Effector memory CD4-positive, alpha-beta T cell (primary cell): ENCODE measurements around the gene SULT1C3.

Experiments used
- DNase-seq, 3 donors: peaks; one replicate each; pipeline ENCODE4 v3.0.0-alpha.2; 2020
- H3K27ac ChIP-seq: 2 replicates; pipeline ENCODE4 v1.7.0; 2013; ENCODE audit warnings: mild to moderate bottlenecking, low read length, moderate library complexity; ENCODE audit not compliant: insufficient read depth, poor library complexity, severe bottlenecking
- H3K27me3 ChIP-seq: replicated peaks from 2 replicates; pipeline ENCODE4 v1.7.0; 2013; ENCODE audit warnings: mild to moderate bottlenecking, low read length; ENCODE audit not compliant: insufficient read depth, control insufficient read depth, poor library complexity, severe bottlenecking
- H3K36me3 ChIP-seq: 2 replicates; pipeline ENCODE4 v1.7.0; 2013; ENCODE audit warnings: mild to moderate bottlenecking, low read length, moderate library complexity; ENCODE audit not compliant: control insufficient read depth, insufficient read depth
- H3K4me1 ChIP-seq: 2 replicates; pipeline ENCODE4 v1.7.0; 2013; ENCODE audit warnings: low read length, mild to moderate bottlenecking; ENCODE audit not compliant: control insufficient read depth, insufficient read depth, poor library complexity, severe bottlenecking
- H3K4me3 ChIP-seq: 2 replicates; pipeline ENCODE4 v1.7.0; 2013; ENCODE audit warnings: low read length, low read depth, mild to moderate bottlenecking; ENCODE audit not compliant: insufficient read depth, poor library complexity, severe bottlenecking
- H3K9me3 ChIP-seq: 2 replicates; pipeline ENCODE4 v1.7.0; 2013; ENCODE audit warnings: mild to moderate bottlenecking, low read length, moderate library complexity; ENCODE audit not compliant: control insufficient read depth

SULT1C3 gene

DNA sequence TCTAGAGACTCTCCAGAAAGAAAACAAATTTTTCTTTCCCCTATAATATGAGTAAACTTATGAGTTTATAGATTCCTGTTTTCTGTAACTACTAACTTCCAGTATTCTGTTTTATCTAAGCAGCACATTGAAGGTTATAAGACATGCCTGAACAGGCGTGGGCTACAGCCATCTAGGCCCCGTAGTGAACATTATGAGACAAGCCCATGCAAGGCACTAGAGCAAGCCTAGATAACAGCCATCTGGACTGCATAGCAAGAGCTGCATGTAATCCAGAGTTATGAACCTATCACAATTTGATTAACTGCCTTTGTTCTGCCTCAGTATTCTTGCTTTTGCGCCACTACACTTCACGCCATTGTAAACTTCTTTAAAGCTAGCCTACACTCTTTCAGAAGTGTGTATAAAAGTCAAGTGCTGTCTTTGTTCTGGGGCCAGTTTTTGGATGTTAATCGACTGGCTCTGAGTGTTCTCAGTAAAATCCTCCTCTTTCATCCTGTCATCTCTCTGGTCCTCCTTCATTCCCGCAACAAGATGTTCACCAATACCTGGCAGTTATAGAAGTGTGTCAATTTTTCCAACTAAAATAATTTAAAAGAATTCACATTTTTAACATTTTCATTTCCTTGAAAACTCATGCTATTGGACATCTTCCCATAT, 3.0 kb upstream of the SULT1C3 start:
- H3K36me3 ChIP-seq = no peaks in the 10 kb centered on the region
- no peak overlapping the region for H3K4me3 ChIP-seq
- H3K27ac ChIP-seq = no peak overlapping the region
- no peak for DNase-seq
- H3K9me3 ChIP-seq = no peaks in the 10 kb centered on the region
- H3K4me1 ChIP-seq = no peaks in the 10 kb centered on the region
- H3K27me3 ChIP-seq = no peaks in the 10 kb centered on the region

DNA sequence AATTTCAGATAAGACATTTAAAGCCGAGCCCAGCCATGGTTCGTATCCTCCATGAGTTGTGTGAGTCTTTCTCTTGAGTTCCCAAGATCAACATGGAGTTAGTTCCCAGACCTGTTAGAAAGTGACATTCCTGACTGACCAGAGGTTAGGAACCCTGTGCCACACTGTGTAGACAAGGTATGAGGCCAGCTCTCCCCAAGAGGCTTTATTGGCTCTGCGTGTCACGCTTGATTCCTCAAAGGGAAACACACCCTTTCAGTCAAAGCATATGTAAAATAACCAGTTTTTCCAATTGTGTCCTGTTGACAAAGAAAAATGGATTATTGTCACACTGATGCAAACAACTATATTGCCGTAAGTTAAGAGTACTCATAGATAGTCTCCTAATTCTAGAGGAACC, 1.2 kb downstream of the SULT1C3 start:
- H3K27me3 ChIP-seq = no peaks in the 10 kb centered on the region
- H3K4me1 ChIP-seq = no peaks in the 10 kb centered on the region
- no peak overlapping the region for H3K27ac ChIP-seq
- no peak overlapping the region for H3K4me3 ChIP-seq
- H3K9me3 ChIP-seq = no peaks in the 10 kb centered on the region
- DNase-seq = no peak
- H3K36me3 ChIP-seq = no peaks in the 10 kb centered on the region

DNA sequence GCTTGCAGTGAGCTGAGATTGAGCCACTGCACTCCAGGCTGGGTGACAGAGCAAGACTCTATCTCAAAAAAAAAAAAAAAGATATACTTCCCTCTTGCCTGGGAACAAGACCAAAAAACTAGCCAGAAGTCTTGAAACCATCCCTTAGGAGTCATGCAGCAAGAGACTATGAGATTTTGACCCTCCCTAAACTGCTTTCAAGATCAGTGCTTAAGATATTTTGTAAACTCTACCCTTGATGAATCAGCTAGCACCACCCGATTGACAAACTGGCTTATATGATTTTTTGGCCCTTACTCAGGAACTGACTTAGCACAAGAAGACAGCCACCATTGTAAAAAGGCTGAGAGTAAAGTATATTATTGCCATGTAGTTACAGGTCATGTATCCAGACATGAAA, 3.8 kb downstream of the SULT1C3 start:
- no peaks in the 10 kb centered on the region for H3K4me1 ChIP-seq
- no peaks in the 10 kb centered on the region for H3K27me3 ChIP-seq
- H3K9me3 ChIP-seq = no peaks in the 10 kb centered on the region
- DNase-seq = no peak
- no peak overlapping the region for H3K27ac ChIP-seq
- no peaks in the 10 kb centered on the region for H3K36me3 ChIP-seq
- H3K4me3 ChIP-seq = no peak overlapping the region

DNA sequence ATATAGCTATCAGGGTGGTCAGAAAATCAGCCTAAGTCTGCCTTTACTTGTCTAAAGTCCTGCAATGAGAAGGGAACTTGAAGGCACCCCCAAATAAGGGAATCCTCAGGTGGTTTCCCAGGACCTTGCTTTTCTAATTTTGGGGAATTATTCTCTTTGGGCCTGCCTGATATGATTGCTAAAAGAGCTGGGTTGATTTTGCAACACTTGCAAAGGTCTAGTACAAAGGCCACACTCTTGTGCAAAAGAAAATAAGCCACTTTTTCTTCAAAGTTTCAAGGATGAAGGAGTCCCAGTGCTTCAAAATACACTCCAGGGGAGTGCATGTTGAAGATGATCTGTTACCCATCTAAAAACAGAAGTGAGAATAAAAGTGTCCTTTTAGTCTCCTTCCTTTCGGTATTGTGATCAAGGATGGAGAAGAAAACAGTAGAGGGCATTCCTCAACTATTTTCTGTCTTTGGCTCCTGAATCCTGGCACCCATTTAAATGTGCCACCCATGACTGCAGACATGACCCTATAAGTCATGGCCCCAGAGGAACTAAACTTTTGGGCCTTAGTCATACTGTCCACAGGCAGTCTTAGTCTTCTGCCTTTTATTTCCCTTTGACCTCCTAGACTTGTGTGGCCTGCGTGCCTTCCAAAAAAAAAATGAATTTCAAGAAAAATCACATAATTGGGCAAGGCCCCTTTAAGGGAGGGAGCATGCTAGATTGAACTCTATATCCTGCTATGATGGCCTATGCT, 5.1 kb downstream of the SULT1C3 start:
- Histone ChIP-seq H3K9me3 (no peaks in the 10 kb centered on the region), H3K4me1 (no peaks in the 10 kb centered on the region), H3K4me3 (no peak overlapping the region), H3K27me3 (no peaks in the 10 kb centered on the region), H3K27ac (no peak overlapping the region), H3K36me3 (no peaks in the 10 kb centered on the region)
- no peak for DNase-seq

DNA sequence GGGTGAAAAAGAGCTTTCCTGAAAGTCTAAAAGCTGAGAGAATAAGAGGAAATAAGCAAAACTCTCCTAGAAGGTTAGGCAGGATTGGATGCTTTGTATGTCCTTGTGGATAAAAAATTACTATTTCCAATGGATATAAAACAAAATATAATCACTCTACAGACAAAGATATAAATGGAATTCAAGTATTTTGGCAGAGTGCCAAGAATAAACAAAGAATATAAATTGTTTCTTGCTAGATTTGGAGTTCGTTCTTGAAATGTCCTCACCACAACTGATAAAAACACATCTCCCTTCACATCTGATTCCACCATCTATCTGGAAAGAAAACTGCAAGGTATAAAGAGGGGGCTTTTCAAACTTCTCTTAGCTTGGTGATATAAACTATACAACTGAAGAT, 13.3 kb downstream of the SULT1C3 start:
- Histone ChIP-seq H3K4me1 (no peaks in the 10 kb centered on the region), H3K36me3 (no peaks in the 10 kb centered on the region), H3K27ac (no peak overlapping the region), H3K27me3 (no peaks in the 10 kb centered on the region), H3K9me3 (no peaks in the 10 kb centered on the region), H3K4me3 (no peak overlapping the region)
- no peak for DNase-seq

DNA sequence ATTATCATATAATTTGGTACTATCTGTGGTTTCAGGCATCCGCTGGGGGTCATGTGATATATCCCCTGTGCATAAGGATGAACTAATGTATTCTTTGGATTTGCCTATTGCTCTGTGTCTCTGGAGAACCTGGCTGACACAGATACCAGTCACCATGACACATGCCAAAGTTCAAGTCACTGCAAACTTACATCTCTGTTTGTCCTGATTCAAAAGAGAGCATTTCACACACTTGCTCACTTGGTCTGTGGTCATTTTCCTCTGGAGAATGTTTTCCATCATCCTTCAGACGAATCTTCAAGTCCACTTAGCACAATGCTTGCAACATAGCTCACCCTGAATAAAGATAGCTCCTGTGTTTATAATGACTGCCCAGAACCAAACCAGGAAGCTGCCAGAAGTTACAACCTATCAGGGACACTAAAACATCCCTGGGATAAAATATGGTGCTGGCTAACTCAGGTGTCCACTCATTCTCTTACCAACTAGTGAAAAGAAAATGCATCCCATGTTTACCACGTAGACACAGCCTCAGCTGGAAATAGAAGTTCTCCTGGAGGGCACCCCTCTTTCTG, 18.1 kb downstream of the SULT1C3 start:
- no peak overlapping the region for H3K4me3 ChIP-seq
- H3K27ac ChIP-seq = no peak overlapping the region
- H3K27me3 ChIP-seq = no peaks in the 10 kb centered on the region
- no peaks in the 10 kb centered on the region for H3K4me1 ChIP-seq
- DNase-seq = no peak
- H3K9me3 ChIP-seq = no peaks in the 10 kb centered on the region
- H3K36me3 ChIP-seq = no peaks in the 10 kb centered on the region

DNA sequence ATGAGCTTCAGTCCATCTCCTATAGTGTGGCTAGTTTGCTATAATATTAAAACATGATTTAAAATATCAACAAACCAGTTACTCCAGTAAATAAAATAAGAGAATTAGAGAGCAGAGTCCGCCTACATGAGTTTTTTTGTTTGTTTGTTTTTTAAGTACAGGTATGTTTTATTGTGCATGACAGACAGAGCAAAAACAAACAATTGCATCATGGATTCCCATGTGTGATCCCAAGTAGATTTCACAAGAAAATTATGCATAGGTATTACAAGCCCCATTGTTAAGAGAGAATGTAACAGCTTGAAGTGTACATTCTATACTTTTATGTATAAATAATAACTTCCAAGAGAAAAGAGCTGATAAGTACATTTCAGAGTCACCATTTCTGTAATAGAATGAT, 21.0 kb downstream of the SULT1C3 start:
- H3K4me1 ChIP-seq = no peaks in the 10 kb centered on the region
- H3K36me3 ChIP-seq = no peaks in the 10 kb centered on the region
- DNase-seq = no peak
- H3K4me3 ChIP-seq = no peak overlapping the region
- H3K27ac ChIP-seq = no peak overlapping the region
- H3K9me3 ChIP-seq = no peaks in the 10 kb centered on the region
- no peaks in the 10 kb centered on the region for H3K27me3 ChIP-seq

DNA sequence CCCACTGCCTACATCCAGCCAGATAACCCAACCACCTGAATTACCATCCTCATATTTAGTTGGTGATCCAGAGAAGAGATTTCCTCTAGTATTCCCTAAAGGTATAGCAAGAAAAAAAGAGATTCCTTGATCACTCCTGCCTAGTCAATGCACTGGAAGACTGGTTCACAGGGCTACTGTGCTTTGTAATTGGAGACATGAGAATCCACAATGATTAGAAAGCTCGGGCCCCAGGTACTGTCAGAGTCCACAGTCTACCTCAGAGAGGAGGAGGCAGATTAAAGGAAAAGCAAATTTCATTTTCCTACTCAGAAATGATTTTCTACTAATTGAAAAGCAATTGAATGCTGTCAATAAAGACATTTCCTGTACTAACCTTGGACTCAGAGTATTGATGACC, 22.3 kb downstream of the SULT1C3 start:
- Histone ChIP-seq H3K4me1 (no peaks in the 10 kb centered on the region), H3K27me3 (no peaks in the 10 kb centered on the region), H3K9me3 (no peaks in the 10 kb centered on the region), H3K4me3 (no peak overlapping the region), H3K36me3 (no peaks in the 10 kb centered on the region), H3K27ac (no peak overlapping the region)
- no peak for DNase-seq

DNA sequence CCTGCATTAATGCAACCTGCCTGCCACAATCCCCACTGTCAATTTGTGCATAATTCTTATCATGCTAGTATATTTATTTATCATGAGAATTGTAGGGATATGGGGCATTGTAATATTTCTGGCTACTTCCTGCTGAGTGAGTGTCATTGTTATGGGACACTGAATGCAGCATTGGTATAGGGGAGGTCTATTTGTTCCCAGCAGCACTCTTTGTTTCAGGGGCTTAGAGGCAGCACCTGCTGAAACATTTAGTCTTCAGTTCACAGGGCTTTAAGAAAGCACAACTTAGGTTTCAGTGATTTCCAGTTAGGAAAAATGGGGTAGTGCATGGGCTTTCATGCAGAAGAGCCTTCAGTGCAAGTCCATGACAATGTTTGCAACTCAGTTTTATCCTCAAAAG, 23.6 kb downstream of the SULT1C3 start:
- no peak for DNase-seq
- Histone ChIP-seq H3K36me3 (no peaks in the 10 kb centered on the region), H3K27me3 (no peaks in the 10 kb centered on the region), H3K9me3 (no peaks in the 10 kb centered on the region), H3K4me3 (no peak overlapping the region), H3K27ac (no peak overlapping the region), H3K4me1 (no peaks in the 10 kb centered on the region)

DNA sequence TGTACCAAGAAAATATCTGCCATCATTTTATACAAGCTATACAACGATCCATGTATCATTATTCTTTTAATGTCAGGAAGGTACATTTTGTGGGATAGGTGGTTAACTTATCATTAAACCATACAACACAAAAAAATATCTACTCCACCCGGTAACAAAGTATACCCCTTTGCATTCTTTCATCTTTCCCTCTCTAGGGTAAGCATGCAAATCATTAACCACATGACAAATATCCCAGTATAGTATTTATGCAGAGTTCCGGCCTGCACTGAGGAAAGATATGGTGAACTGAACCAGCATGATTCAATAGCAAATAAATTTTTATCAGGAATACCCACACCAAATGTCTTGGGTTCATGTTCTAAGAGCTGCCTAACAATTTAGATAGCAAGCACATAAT, 26.4 kb downstream of the SULT1C3 start:
- H3K9me3 ChIP-seq = no peaks in the 10 kb centered on the region
- no peak overlapping the region for H3K4me3 ChIP-seq
- no peaks in the 10 kb centered on the region for H3K27me3 ChIP-seq
- DNase-seq = no peak
- no peaks in the 10 kb centered on the region for H3K36me3 ChIP-seq
- no peak overlapping the region for H3K27ac ChIP-seq
- H3K4me1 ChIP-seq = no peaks in the 10 kb centered on the region
